LNCAP (cell line): ENCODE measurements around the gene TSC22D2.

Experiments used
- TF ChIP-seq, protein P1 (sequence below): fragments of 450-650 bp; IDR thresholded peaks from 2 replicates; pipeline ENCODE4 v1.5.1; 2017; ENCODE audit warnings: mild to moderate bottlenecking

Gene TSC22D2

GRCh38 chr3:150426292-150426691 lies 18.2 kb downstream of the TSC22D2 start:
- TF ChIP-seq, protein P1, sequence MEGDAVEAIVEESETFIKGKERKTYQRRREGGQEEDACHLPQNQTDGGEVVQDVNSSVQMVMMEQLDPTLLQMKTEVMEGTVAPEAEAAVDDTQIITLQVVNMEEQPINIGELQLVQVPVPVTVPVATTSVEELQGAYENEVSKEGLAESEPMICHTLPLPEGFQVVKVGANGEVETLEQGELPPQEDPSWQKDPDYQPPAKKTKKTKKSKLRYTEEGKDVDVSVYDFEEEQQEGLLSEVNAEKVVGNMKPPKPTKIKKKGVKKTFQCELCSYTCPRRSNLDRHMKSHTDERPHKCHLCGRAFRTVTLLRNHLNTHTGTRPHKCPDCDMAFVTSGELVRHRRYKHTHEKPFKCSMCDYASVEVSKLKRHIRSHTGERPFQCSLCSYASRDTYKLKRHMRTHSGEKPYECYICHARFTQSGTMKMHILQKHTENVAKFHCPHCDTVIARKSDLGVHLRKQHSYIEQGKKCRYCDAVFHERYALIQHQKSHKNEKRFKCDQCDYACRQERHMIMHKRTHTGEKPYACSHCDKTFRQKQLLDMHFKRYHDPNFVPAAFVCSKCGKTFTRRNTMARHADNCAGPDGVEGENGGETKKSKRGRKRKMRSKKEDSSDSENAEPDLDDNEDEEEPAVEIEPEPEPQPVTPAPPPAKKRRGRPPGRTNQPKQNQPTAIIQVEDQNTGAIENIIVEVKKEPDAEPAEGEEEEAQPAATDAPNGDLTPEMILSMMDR = no peak

GRCh38 chr3:150428562-150428961 lies 20.5 kb downstream of the TSC22D2 start:
- TF ChIP-seq, protein P1 = no peak

GRCh38 chr3:150429767-150430671 lies 21.9 kb downstream of the TSC22D2 start:
- TF ChIP-seq, protein P1 = no peak

DNA sequence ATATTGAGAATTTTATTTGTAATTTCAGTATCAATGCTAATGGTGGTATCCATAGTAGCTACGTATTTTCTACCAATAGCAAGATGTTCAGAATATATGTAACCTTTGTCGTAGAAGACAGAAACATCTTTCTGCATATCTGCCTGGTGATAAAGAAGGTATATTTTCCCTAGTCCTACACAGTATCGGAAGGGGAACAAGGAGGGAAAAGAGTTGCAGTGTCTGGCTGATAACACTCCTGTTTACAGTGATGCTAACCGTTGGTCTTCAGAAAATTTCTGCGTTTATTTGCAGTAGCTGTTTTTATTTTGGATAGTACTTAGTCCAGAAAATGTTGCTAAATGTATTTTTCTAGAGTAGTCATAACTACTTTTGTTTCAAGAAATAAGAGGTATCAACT lies 25.2 kb downstream of the TSC22D2 start:
- TF ChIP-seq, protein P1 = no peak

DNA sequence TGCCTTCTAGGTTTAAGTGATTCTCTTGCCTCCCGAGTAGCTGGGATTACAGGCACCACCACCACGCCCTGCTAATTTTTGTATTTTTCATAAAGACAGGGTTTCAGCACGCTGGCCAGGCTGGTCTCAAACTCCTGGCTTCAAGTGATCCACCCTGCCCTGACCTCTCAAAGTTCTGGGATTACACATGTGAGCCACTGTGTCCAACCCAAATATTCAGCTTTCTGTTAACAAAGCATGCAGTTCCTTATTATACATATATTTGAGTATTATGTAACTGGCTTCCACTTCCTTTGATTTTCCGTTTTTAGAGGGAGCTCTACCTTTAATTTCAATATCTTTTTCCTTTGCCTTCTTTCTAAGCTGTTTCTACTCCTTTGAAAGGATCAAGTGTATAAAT lies 26.1 kb downstream of the TSC22D2 start:
- TF ChIP-seq, protein P1 = no peak

- TF ChIP-seq, protein P1 = no peak
Observed at GRCh38 chr3:150436161-150436560, 28.1 kb downstream of the TSC22D2 start.

DNA sequence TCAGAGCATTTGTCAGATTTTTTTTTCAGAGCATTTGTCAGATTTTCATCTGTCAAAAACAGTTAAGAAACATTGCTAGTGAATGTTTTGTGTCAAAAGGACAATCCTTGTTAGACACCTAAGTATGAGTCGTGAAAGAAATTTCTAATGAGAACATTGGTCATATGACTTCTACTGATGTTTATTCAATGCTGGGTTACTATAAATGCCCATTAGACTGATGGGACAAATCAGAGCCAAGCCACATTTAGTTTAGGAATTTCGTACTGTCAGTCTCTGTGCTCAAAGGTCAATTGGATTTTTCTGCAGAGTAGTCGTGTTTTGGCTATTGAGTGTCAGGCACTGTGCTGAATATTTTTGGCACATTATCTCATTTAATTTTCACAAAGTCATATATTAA lies 31.6 kb downstream of the TSC22D2 start:
- TF ChIP-seq, protein P1 = no peak
